Loucy (cell line): Measurements from ENCODE around the gene PRKAA2.
"Not testable (repeated sequence)": the region's sequence is repeated elsewhere in the genome, so short reads cannot be mapped to it uniquely, and the experiment has no call there.

Experiments
- H2AFZ ChIP-seq: fragments of 200-600 bp; sonication (generic); 2 replicates; pipeline ENCODE4 v1.6.0; 2016; ENCODE audit warnings: antibody characterized with exemption, mild to moderate bottlenecking, low read length, moderate library complexity
- H3F3A ChIP-seq: fragments of 200-600 bp; 2 replicates; pipeline ENCODE4 v1.6.0; 2016; ENCODE audit warnings: antibody characterized with exemption, low read depth, mild to moderate bottlenecking
- H3K27me3 ChIP-seq: fragments of 200-600 bp; sonication (generic); 2 replicates; pipeline ENCODE4 v1.6.1; 2014; ENCODE audit warnings: low read length, mild to moderate bottlenecking; ENCODE audit not compliant: insufficient read depth, poor library complexity, severe bottlenecking
- H3K36me3 ChIP-seq: fragments of 200-600 bp; sonication (generic); 2 replicates; pipeline ENCODE4 v1.6.1; 2016; ENCODE audit warnings: low read length; ENCODE audit not compliant: insufficient read depth
- H3K4me1 ChIP-seq: fragments of 200-600 bp; sonication (generic); 2 replicates; pipeline ENCODE4 v1.5.1; 2014; ENCODE audit warnings: low read length, mild to moderate bottlenecking; ENCODE audit not compliant: insufficient read depth, poor library complexity, severe bottlenecking
- H3K4me2 ChIP-seq: fragments of 200-600 bp; sonication (generic); 2 replicates; pipeline ENCODE4 v1.6.0; 2014; ENCODE audit warnings: antibody characterized with exemption, low read length, low read depth, mild to moderate bottlenecking; ENCODE audit not compliant: poor library complexity, severe bottlenecking
- H3K4me3 ChIP-seq: fragments of 200-600 bp; sonication (generic); 2 replicates; pipeline ENCODE4 v1.5.1; 2014; ENCODE audit warnings: low read length, mild to moderate bottlenecking, mixed read lengths; ENCODE audit not compliant: poor library complexity, severe bottlenecking
- H3K79me2 ChIP-seq: fragments of 200-600 bp; sonication (generic); 2 replicates; pipeline ENCODE4 v1.6.1; 2014; ENCODE audit warnings: low read length; ENCODE audit not compliant: insufficient read depth
- H3K9ac ChIP-seq: fragments of 200-600 bp; sonication (generic); 2 replicates; pipeline ENCODE4 v1.6.0; 2014; ENCODE audit warnings: mild to moderate bottlenecking, low read depth, low read length, moderate library complexity; ENCODE audit not compliant: poor library complexity, severe bottlenecking
- H3K9me2 ChIP-seq: fragments of 200-600 bp; sonication (generic); replicated peaks from 2 replicates; pipeline ENCODE4 v1.6.1; 2016; ENCODE audit warnings: low read depth, low read length, mixed read lengths
- H3K9me3 ChIP-seq: fragments of 200-600 bp; sonication (generic); 2 replicates; pipeline ENCODE4 v1.6.1; 2014; ENCODE audit warnings: mild to moderate bottlenecking, antibody characterized with exemption, low read length, low read depth; ENCODE audit not compliant: insufficient read depth
- H4K20me1 ChIP-seq: fragments of 200-600 bp; sonication (generic); 2 replicates; pipeline ENCODE4 v1.6.0; 2014; ENCODE audit warnings: antibody characterized with exemption, low read length, mild to moderate bottlenecking; ENCODE audit not compliant: insufficient read depth, poor library complexity, severe bottlenecking
- EZH2phosphoT487 ChIP-seq: fragments of 200-600 bp; IDR thresholded peaks from 2 replicates; pipeline ENCODE4 v1.6.1; 2018; ENCODE audit warnings: antibody characterized with exemption, mild to moderate bottlenecking, moderate library complexity, borderline replicate concordance
- TF ChIP-seq, protein P1 (sequence below): fragments of 200-600 bp; sonication (generic); conservative IDR thresholded peaks from 2 replicates; pipeline ENCODE4 v1.5.1; 2014; ENCODE audit warnings: mild to moderate bottlenecking, antibody characterized with exemption, low read length

The PRKAA2 gene

GRCh38 chr1:56644919-56645676 is at the start of gene PRKAA2:
TSS of gene PRKAA2 (plus strand) at chr1:56645314. CDS start at chr1:56645388, 74 bp downstream.
- H3K9ac ChIP-seq = no peak within 1 kb of the TSS

GRCh38 chr1:56595397-56596191 is 49.5 kb upstream of the PRKAA2 start:
- H3K4me1 ChIP-seq, H3F3A ChIP-seq, H3K4me3 ChIP-seq, H3K9me2 ChIP-seq, H3K36me3 ChIP-seq, H3K27me3 ChIP-seq, H3K9me3 ChIP-seq, H2AFZ ChIP-seq, H3K79me2 ChIP-seq, H4K20me1 ChIP-seq, H3K4me2 ChIP-seq, H3K9ac ChIP-seq: not testable (repeated sequence)

More at GRCh38 chr1:56644919-56645676, at the start of gene PRKAA2:
- TF ChIP-seq, protein P1, sequence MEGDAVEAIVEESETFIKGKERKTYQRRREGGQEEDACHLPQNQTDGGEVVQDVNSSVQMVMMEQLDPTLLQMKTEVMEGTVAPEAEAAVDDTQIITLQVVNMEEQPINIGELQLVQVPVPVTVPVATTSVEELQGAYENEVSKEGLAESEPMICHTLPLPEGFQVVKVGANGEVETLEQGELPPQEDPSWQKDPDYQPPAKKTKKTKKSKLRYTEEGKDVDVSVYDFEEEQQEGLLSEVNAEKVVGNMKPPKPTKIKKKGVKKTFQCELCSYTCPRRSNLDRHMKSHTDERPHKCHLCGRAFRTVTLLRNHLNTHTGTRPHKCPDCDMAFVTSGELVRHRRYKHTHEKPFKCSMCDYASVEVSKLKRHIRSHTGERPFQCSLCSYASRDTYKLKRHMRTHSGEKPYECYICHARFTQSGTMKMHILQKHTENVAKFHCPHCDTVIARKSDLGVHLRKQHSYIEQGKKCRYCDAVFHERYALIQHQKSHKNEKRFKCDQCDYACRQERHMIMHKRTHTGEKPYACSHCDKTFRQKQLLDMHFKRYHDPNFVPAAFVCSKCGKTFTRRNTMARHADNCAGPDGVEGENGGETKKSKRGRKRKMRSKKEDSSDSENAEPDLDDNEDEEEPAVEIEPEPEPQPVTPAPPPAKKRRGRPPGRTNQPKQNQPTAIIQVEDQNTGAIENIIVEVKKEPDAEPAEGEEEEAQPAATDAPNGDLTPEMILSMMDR = no peak
- TF ChIP-seq EZH2phosphoT487 = no peak
- H4K20me1 ChIP-seq = no peaks in the 10 kb centered on the region
- no peak within 1 kb of the TSS for H3K4me3 ChIP-seq
- no peak within 1 kb of the TSS for H2AFZ ChIP-seq
- no peak within 1 kb of the TSS for H3K4me2 ChIP-seq
- no peaks in the 10 kb centered on the region for H3K79me2 ChIP-seq
- no peaks in the 10 kb centered on the region for H3K4me1 ChIP-seq
- H3K9me2 ChIP-seq = no peaks in the 10 kb centered on the region
- H3K9me3 ChIP-seq = no peaks in the 10 kb centered on the region
- no peaks in the 10 kb centered on the region for H3K36me3 ChIP-seq
- no peaks in the 10 kb centered on the region for H3F3A ChIP-seq
- H3K27me3 ChIP-seq = no peaks in the 10 kb centered on the region

DNA sequence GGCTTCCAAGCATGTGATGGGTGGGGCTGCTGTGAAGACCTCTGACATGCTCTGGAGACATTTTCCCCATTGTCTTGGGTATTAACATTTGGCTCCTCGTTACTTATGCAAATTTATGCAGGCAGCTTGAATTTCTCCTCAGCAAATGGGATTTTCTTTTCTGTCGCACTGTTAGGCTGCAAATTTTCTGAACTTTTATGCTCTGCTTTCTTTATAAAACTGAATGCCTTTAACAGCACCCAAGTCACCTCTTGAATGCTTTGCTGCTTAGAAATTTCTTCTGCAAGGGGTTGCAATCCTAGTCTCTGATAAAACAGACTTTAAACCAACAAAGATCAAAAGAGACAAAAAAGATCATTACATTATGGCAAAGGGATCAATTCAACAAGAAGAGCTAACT is 35.0 kb upstream of the PRKAA2 start:
- H3K9me2 ChIP-seq, H3K4me2 ChIP-seq, H3K79me2 ChIP-seq, H3K9me3 ChIP-seq, H3K4me1 ChIP-seq, H4K20me1 ChIP-seq, H3K36me3 ChIP-seq, H3F3A ChIP-seq, H3K4me3 ChIP-seq, H2AFZ ChIP-seq, H3K27me3 ChIP-seq, H3K9ac ChIP-seq: not testable (repeated sequence)

GRCh38 chr1:56610770-56611169 is 34.3 kb upstream of the PRKAA2 start:
- not testable (repeated sequence) for H3K9me3 ChIP-seq, H3K9ac ChIP-seq, H4K20me1 ChIP-seq, H3K4me2 ChIP-seq, H3K36me3 ChIP-seq, H3K4me3 ChIP-seq, H3K27me3 ChIP-seq, H3K4me1 ChIP-seq, H3K9me2 ChIP-seq, H3F3A ChIP-seq, H3K79me2 ChIP-seq, H2AFZ ChIP-seq
